ENCODE measurements around the gene ARHGEF38. TPM values are rescaled to one million over a fixed set of nuclear protein-coding genes. Genes with fewer than 3 reads are reported as not detected.
"Not testable (repeated sequence)": the region's sequence is repeated elsewhere in the genome, so short reads cannot be mapped to it uniquely, and the experiment has no call there.

The ARHGEF38 gene
- total RNA-seq, 1 experiment from 2014 or later = 0.15 TPM

- H3K9me3 ChIP-seq (ENCODE audit: insufficient read depth, low read depth) = no peaks in the 10 kb centered on the region
- H4K20me1 ChIP-seq (ENCODE audit: insufficient read depth) = no peaks in the 10 kb centered on the region
- H3K79me2 ChIP-seq (ENCODE audit: low read depth) = no peaks in the 10 kb centered on the region
- ChIA-PET CTCF (no interaction called here), POLR2A (ENCODE audit: unreplicated experiment) (no interaction called here)
- TF ChIP-seq CTCF (conservative IDR thresholded peaks at IDR 0.05) = no peak
- no peak for TF ChIP-seq EZH2 (IDR thresholded peaks at IDR 0.05; ENCODE audit: low read depth)
- H3K27me3 ChIP-seq (ENCODE audit: insufficient read depth, low read depth) = no peaks in the 10 kb centered on the region
- H3K4me1 ChIP-seq (replicated peaks; ENCODE audit: insufficient read depth) = peaks cover 6% of the 10 kb centered on the region
- no peak overlapping the region for H3K4me3 ChIP-seq
- BruUV-seq (replicated peaks) = no TSS peak
- H3F3A ChIP-seq (ENCODE audit: insufficient read depth, low read depth) = peaks cover 11% of the 10 kb centered on the region
- H3K27ac ChIP-seq = no peak overlapping the region
- no peaks in the 10 kb centered on the region for H3K36me3 ChIP-seq (ENCODE audit: low read depth)
- no peak for DNase-seq
- no peak overlapping the region for H3K4me2 ChIP-seq
- no peaks in the 10 kb centered on the region for H3K9me2 ChIP-seq (ENCODE audit: insufficient read depth)
- intact Hi-C loops (cut with micrococcal nuclease; ENCODE audit: unreplicated experiment) = no loop called here
- no peak overlapping the region for H2AFZ ChIP-seq
Measured at GRCh38 chr4:105686571-105686970, 134.2 kb downstream of the ARHGEF38 start.

GRCh38 chr4:105694812-105695211, 142.4 kb downstream of the ARHGEF38 start:
- BruUV-seq (replicated peaks); H3K9me3 ChIP-seq (ENCODE audit: insufficient read depth, low read depth); H3K79me2 ChIP-seq (ENCODE audit: low read depth); intact Hi-C loops (cut with micrococcal nuclease; ENCODE audit: unreplicated experiment); H3K4me2 ChIP-seq; POLR2A ChIA-PET (ENCODE audit: unreplicated experiment); H3K4me3 ChIP-seq; H3F3A ChIP-seq (ENCODE audit: insufficient read depth, low read depth); H3K36me3 ChIP-seq (ENCODE audit: low read depth); H4K20me1 ChIP-seq (ENCODE audit: insufficient read depth); DNase-seq; H3K27me3 ChIP-seq (ENCODE audit: insufficient read depth, low read depth); H3K27ac ChIP-seq; H3K4me1 ChIP-seq (replicated peaks; ENCODE audit: insufficient read depth); CTCF ChIA-PET; H2AFZ ChIP-seq; H3K9me2 ChIP-seq (ENCODE audit: insufficient read depth): not testable (repeated sequence)

GRCh38 chr4:105695832-105696231, 143.4 kb downstream of the ARHGEF38 start:
- not testable (repeated sequence) for H3K9me2 ChIP-seq (ENCODE audit: insufficient read depth)
- POLR2A ChIA-PET (ENCODE audit: unreplicated experiment) = interaction anchor here (0.6 kb wide), 1 partner anchor 63 kb away, joined by 3 read pairs; no protein-coding TSS in a partner anchor

GRCh38 chr4:105698607-105699006, 146.2 kb downstream of the ARHGEF38 start:
- Histone ChIP-seq H3K36me3 (ENCODE audit: low read depth) (no peaks in the 10 kb centered on the region), H3K9me2 (ENCODE audit: insufficient read depth) (no peaks in the 10 kb centered on the region), H3K79me2 (ENCODE audit: low read depth) (no peaks in the 10 kb centered on the region), H3F3A (ENCODE audit: insufficient read depth, low read depth) (no peaks in the 10 kb centered on the region), H4K20me1 (ENCODE audit: insufficient read depth) (no peaks in the 10 kb centered on the region), H3K4me3 (no peak overlapping the region), H3K27me3 (ENCODE audit: insufficient read depth, low read depth) (no peaks in the 10 kb centered on the region), H3K4me2 (no peak overlapping the region), H2AFZ (no peak overlapping the region), H3K27ac (no peak overlapping the region), H3K4me1 (replicated peaks; ENCODE audit: insufficient read depth) (no peaks in the 10 kb centered on the region), H3K9me3 (ENCODE audit: insufficient read depth, low read depth) (no peaks in the 10 kb centered on the region)
- POLR2A ChIA-PET (ENCODE audit: unreplicated experiment) = no interaction called here
- no peak for DNase-seq
- TF ChIP-seq EZH2 (IDR thresholded peaks at IDR 0.05; ENCODE audit: low read depth) = no peak
- no peak for TF ChIP-seq CTCF (conservative IDR thresholded peaks at IDR 0.05)
- CTCF ChIA-PET = no interaction called here
- no TSS peak for BruUV-seq (replicated peaks)
- intact Hi-C loops (cut with micrococcal nuclease; ENCODE audit: unreplicated experiment) = no loop called here

More at GRCh38 chr4:105695832-105696231, 143.4 kb downstream of the ARHGEF38 start:
- CTCF ChIA-PET; BruUV-seq (replicated peaks); H3K9me3 ChIP-seq (ENCODE audit: insufficient read depth, low read depth); DNase-seq; H3F3A ChIP-seq (ENCODE audit: insufficient read depth, low read depth); H3K36me3 ChIP-seq (ENCODE audit: low read depth); H3K4me1 ChIP-seq (replicated peaks; ENCODE audit: insufficient read depth); H4K20me1 ChIP-seq (ENCODE audit: insufficient read depth); intact Hi-C loops (cut with micrococcal nuclease; ENCODE audit: unreplicated experiment); H3K27ac ChIP-seq; H3K4me3 ChIP-seq; H3K27me3 ChIP-seq (ENCODE audit: insufficient read depth, low read depth); H3K4me2 ChIP-seq; H3K79me2 ChIP-seq (ENCODE audit: low read depth); H2AFZ ChIP-seq: not testable (repeated sequence)
